Measurements from ENCODE around the gene PXYLP1.

Gene PXYLP1

DNA sequence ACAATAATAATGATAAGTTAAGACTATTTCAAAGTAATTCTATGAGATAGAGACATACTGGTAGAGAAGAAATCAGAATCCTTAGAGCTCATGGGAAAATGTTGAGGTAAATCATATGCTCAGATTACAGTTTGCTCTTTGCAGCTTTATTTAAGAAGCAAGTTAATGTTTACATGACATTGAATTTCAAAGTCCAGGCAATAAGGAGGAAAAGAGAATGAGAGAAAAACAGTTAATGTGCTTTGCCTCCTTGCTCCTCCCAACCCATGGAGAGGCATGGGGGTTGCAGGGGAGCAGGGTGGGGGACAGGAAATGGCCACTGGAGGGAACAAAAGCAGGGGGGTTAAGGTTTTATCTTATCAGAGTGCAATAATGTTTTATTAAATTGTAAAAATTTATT lies 94.5 kb downstream of the PXYLP1 start:
- DNase-seq (ENCODE audit: low read depth): no peak

- DNase-seq (ENCODE audit: low read depth): no peak
Observed at GRCh38 chr3:141326626-141327025, 95.0 kb downstream of the PXYLP1 start.

DNA sequence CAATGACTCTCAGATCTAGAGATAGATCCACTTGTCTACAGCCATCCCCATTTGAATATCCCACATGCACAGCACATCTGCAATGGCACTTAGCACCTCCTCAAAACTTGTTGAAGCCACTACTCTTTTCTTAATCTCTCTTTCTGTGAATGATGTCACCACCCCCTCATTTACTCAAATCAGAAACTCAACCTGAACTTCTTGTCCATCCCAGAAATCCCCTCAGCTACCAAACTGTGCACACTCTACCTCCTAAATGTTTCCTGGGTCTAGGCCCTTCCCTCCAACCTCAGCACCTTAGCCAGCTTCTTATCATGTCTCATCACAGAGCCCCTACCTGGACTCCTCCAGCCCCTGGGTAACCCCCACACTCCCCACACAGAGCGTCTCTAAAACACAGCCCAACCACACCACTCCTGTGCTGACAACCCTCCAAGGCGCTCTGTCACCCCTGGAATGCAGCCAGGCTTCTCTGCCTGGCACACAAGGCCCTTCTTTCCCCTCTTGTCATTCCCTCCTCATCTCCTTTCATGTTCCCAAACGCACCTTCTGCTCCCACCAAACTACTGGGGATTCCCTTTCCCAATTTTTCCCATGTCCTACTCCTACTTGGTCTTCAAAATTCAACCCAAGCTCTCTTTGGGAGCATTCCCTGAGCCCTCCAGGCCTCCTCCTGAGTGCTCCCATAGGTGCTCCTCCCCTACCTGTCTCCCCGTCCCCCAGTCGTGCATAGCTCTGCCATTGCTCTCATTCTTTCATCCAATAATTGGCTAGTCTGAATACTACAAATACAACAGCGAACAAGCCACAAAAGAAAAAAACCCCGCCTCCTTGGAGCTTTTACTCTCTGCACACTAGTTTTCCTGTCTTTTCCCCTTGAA lies 96.9 kb downstream of the PXYLP1 start:
- DNase-seq (ENCODE audit: low read depth): no peak

GRCh38 chr3:141330235-141330634 lies 98.6 kb downstream of the PXYLP1 start:
- no peak for DNase-seq (ENCODE audit: low read depth)

GRCh38 chr3:141330718-141331376 lies 99.2 kb downstream of the PXYLP1 start:
- no peak for DNase-seq (ENCODE audit: low read depth)

DNA sequence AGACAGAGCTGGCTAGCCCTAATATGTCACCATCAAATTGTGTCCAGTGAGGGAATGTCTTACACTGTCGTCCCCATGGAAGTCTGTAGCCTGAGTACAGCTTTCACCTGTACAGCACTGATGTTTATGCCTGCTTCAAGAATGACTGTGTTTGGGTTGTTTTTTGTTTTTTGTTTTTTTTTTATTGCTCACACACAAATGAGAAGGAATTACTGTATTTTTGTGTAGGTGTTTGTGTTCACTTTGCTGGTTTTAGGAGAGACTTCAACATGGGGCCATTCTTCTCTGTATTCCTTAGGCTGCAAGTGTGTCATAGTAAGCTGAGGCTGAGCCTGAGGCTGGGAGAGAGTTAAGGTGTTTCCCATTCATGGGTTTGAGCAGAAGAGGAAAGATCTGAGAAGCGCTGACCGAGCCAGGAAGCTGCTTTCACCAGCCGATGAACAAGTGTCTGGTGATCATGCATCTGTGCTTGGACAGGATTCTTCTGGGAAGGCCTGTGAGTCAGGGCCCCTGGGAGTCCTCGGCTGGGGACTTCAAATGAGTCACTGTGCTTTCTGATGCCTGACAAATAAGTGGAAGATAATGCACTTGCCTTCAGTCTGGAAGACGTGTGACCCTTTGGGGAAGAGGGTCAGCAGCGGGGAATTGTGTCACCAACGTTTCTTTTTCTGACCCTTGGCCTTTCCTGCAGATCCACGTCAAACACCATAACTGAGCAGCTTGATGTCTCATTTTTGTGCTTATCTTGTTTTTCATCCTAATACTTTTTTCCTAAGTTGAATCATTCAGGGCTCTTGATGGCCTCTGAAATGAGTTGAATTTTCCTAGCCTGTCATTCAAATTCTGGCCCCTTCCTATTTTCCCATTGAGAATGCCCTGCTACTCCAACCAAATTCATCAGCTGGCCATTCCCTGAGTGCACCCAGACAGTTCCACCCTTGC lies 100.0 kb downstream of the PXYLP1 start:
- no peak for DNase-seq (ENCODE audit: low read depth)

GRCh38 chr3:141332416-141332815 lies 100.8 kb downstream of the PXYLP1 start:
- DNase-seq (ENCODE audit: low read depth): no peak

GRCh38 chr3:141333836-141334626 lies 102.4 kb downstream of the PXYLP1 start:
- no peak for DNase-seq (ENCODE audit: low read depth)

DNA sequence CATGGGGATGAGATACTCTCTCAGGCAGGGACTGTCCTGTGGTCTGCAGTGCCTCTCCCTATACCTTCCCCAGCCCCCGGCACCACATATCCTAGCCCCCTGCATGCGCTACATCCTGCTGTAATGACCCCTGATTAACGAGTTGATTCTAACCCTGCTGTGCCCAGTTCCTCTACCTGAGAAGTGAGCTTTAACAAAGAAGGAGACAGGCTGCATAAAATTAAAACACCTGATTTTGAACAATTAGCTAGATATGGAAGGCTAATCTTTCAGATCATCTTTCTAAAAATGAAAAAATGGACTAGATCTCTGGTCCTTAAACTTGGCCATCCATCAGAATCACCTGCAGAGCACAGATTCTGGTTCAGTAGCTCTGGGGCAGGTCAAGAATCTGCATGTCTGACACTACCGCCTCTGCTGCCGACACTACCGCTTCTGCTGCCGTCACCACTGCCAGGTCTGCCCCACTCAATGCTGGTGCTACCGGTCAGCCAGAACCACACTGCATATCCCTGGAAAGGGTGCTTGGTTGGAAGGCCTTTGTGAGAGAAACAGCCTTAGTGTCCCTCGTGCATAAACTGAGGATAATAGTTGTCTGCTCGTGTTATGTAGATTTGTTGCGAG lies 103.1 kb downstream of the PXYLP1 start:
- no peak for DNase-seq (ENCODE audit: low read depth)

GRCh38 chr3:141335531-141336061 lies 104.0 kb downstream of the PXYLP1 start:
- DNase-seq (ENCODE audit: low read depth): no peak

DNA sequence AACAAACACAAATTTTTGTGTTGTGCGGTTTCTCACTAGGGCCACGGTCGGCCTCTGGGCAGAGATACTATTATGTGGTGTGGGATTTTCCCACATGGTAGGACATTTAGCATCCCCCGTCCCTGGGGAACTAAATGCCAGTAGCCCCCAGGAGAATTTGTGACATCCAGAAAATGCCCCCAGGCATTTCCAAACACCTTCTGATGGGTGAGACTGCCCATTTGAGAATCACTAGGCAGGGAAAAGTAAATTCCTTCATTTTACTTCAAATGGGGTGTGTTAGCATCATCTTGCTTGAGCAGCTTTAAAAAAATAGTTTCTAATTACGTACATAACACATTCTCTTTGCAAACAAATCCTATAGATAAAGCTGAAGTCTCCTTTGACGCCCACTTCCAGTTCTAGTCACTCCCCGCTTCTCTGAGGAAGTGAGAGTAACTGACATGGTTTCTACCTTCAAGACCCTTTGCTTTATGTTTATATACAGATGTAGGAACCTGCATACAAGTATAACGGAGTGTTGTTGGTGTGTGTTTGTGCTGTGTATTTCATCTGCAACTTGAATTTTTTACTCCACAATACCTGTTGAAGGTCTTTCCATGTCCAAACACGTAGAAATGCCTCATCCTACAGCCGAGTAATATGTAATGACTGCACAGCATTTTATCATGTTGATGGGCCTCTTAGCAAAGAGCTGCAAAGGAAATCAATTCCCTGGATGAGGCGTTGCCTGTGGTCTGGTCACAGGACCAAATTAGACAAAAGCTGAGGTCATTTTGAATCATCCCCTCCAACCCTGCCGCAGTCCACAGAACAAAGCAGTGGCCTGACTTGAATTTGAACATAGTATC lies 105.3 kb downstream of the PXYLP1 start:
- DNase-seq (ENCODE audit: low read depth): no peak

DNA sequence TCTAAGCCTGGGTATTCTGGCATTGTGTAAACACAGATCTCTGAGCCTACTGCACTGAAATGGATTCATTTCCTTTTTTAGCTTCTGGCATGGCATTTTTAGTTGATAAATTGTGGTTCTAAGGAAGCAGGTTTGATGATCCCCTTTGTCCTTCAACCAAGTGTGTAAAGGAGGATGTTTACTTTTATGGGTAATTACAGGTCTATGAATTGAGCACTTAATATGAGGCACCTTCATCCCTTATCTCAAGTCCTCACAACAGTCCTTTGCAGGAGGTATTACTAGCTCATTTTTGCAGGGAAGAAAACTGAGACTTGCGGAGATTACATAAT lies 105.9 kb downstream of the PXYLP1 start:
- DNase-seq (ENCODE audit: low read depth): no peak

- DNase-seq (ENCODE audit: low read depth): no peak
Observed at GRCh38 chr3:141337991-141338390, 106.4 kb downstream of the PXYLP1 start.

- no peak for DNase-seq (ENCODE audit: low read depth)
Observed at GRCh38 chr3:141338881-141339280, 107.3 kb downstream of the PXYLP1 start.

DNA sequence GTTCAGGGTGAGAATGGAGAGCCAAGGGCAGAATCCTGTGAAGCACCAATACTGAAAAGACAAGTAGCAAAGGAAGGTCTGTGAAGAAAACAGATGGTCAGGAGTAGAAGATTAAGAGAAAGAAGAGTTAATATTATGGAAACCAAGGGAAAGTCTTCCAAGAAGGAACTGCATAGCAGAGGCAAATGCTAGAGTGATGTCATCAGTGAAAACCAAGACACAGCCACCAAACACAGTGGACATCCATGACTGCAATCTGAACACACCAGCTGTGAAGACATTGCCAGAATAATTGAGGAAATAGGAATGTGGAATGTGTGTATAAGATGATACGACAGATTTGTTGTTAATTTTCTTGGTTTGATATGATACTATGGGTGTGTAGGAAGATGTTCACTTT lies 109.9 kb downstream of the PXYLP1 start:
- DNase-seq (ENCODE audit: low read depth): no peak

- DNase-seq (ENCODE audit: low read depth): no peak
Observed at GRCh38 chr3:141342386-141342785, 110.8 kb downstream of the PXYLP1 start.

DNA sequence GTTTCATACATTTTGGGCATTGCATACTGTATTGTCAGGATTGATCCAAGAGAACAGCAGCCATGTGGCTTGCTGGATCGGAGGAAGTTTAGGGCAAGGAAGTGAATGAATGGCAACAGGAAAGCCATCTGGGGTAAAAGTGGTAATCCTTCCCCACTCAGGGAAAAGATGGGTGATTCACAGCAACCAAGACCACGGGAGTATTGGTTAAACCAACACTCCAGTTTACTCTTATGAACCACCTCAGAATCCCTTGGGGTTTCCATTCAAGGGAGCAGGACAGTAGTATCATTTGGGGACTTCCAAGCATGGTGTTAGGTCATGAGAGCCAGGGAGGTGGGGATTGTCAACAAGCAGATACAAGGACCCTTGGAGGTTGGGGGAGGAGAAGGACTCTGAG lies 111.5 kb downstream of the PXYLP1 start:
- no peak for DNase-seq (ENCODE audit: low read depth)

GRCh38 chr3:141343865-141344271 lies 112.2 kb downstream of the PXYLP1 start:
- no peak for DNase-seq (ENCODE audit: low read depth)
